NCI-H1105 treated with DMSO at 0.1 percent for 48 hours (cell line): ENCODE results near the gene CPNE4.
A peak's percentile ranks its signal among the peaks of the same experiment; 100 is the strongest.

Experiments
- DNase-seq: peaks from one replicate; lab custom pipeline; 2025; lab: John Stamatoyannopoulos, UW

Gene CPNE4

DNA sequence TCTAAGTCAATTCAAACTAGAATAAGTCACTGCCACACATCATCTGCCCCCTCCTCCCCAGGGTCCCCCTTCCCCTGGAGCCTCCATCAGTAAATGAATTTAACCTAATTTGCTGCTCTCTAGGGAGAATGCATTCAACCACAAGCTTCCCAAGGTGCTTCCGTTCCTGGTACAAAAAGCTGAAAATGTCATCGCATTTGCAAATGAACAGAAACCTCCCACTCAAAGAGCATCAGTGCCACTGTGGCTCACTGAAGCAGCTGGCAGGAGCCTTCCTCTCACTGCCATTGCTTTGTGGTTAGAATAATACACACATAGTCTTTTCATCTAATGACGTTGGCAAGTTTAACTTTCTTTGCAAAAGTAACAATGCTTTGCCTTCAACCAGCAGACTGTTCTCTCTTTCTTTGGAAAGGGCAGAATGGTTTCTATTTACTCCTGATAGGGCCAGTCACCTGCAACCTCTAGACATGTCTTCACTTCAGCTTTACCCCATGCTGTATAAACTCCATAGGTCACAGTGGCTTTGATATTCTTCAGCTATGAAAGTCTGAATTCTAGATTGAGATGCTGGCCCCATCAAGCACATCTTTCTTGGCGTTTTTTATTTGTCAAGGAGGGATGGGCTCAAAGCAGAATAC lies 238.1 kb downstream of the CPNE4 start:
- no peak for DNase-seq

DNA sequence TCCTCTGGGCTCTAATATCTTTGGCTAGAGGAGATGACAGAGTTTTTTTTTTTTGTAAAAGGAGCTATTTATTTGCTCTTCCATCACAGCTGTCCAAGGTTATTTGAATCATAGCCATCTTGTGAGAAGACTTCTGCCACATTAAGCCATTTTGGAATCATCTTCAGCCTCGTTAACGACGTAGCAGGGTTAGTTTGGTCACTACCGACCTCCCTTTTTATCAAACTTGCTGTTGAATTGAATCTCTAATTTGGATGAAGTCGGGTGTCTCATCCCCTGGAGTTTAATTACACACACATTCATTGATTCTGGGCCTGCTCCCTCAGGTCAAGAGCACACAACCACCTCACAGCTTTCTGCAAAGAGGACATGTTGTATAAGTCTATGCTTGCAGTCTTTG lies 238.7 kb downstream of the CPNE4 start:
- no peak for DNase-seq

DNA sequence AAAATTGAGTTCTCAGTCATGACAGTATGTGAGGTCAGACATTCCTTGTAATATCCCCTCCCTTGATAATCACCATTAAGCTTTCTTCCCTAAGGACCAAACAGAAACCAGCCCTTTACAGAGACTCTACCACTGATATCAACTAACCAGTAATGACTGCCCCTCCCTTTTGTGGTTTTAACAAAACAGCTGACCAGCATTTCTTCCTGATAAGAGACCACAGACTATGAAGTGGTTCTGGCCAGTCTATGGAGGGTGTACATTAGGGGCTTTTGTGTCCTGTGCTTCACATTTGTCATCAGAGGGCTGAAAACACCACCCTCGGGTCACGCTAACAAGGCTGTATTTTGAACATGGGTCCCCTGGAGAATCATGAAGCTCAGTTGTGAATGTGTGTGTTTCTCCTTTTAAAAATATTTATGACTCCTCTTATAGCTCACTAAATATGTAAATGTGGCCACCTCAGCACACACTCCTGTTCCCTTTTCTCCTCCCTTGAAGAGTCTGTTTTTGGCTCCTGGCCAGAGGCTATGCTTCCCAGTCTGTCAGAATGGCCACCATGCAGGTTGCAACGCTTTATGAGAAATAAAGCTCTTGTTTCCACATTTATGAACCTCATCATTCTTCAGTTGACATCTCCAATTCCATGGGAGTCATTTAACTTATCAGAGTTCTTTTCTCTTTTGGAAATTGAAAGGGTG lies 239.3 kb downstream of the CPNE4 start:
- DNase-seq: peak; percentile 72

DNA sequence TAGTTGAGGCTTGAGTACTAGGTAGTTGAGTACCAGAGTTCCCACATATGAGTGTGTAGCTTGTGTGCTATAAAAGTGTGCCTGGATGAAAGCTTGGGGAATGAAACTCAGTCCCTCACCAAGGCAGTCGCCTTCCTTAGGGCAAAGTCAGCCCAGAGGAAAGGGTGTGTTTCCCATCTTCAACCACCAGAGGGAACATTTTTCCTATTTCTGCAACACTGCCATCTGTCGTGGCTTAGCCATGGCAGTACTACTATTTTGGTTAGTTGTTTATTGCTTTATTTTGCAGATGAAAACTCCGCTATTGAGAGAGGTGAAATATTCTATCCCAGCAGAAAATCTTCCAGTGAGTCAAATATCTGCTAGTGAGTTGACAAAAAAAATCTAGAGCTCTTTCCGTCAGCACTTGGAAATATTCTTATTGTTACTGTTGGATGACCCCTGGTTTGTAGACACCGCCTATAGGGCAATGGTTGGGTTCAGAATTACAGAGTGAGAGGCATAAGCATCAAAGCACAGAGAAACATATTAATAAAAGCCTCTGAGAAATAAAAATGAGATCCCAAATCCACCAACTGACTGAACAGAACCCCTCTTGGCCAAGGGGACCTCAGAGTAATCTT lies 239.9 kb downstream of the CPNE4 start:
- peak; percentile 74 for DNase-seq

DNA sequence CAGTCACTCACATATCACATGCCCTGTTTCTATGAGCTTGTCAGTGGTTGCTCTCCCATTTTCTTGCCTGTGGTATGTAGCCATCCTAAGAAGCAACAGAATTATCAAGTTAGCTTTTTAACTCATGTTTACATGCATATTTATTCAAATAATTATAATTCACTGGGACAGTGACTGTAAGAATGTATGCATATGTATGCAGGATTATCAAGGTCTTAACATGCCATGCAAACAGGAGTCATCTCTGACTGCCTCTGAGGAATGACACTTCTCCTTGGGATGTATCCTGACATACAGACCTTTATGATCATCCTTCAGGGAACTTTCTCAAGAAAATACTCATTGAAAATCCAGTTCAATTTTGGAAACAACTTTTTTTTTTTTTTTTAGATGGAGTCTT lies 240.9 kb downstream of the CPNE4 start:
- no peak for DNase-seq

DNA sequence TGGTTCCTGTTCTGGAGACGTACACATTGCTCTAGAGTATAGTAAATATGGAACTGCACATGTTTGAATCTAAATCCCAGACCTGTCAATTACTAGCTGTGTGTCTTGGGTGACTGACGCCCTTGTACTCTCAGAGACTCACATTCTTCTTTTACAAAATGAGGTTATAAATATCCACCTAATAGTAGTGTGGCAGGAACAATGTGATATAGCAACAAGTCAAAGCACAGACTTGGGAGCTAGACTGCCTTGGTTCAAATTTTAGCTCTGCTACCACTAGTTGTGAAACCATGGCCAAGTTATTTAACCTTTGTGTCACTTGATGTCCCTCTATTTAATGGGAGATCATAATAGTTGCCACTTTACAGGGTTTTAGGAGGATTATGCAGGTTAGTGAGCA lies 245.6 kb downstream of the CPNE4 start:
- no peak for DNase-seq

DNA sequence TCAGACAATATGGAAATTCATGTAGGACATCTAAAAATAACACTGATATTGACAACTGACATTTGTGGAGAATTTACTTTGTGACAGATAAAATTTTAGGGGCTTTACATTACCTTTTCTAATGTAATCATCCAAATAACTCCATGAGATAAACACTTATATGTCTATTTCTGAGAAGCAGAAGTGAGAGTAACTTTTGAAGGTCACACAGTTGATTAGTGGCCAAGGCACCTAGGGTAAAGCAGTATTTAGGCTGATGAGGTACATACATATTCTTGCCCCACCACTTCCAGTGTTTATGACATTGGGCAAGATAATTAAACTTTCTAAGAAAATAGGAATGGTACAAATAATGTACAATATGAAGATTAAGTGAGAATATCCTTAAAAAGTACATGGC lies 248.4 kb downstream of the CPNE4 start:
- no peak for DNase-seq

DNA sequence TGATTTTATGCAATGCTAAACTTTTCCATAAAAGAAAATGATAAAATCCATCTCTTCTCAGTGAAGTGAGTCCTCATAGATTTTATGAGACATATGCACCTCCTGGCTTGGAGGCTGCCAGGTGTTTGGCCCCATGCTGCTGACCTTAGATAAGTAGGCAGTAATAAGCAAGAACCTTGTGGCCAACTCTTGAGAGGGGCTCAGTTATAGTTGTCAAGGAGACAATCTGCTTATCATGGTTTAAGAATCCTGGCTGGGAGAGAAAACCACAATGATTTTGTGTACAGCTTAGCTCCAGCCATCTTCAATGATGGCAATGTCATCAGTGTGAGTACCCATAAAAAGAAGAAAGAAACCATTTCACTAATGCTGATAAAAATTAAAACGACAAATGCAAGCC lies 252.1 kb downstream of the CPNE4 start:
- peak; percentile 17 for DNase-seq

DNA sequence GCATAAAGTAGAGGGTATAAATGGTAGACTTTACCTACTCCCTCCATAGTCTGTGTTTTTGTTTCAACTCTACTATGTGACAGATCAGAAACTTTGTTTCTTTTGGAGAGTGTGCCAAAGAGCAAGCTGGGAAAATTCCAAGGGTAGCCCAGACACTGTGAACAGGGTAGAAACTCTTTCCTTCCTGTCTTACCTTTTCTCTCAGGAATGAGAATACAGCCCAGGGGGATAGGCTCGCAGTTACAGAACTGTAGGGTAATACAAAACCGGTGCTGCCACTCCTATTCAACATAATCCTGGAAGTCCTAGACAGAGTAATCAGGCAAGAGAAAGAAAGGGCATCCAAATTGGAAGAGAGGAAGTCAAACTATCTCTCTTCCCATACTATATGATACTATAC lies 256.3 kb downstream of the CPNE4 start:
- no peak for DNase-seq

DNA sequence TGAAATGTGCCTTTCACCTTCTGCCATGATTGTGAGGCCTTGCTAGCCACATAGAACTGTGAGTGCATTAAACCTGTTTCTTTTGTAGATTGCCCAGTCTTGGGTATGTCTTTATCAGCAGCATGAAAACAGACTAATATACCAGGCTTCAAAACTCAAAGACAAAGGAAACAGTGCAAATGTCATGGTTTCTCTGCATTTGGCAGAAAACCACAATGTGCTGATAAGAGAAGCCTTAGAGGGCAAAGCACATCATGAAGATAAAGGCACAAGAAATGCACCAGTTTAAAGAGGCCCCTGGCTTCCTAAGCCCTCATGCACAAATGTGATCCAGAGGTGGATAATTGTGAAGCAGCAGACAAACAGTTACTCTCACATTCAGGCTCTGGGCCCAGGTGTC lies 259.2 kb downstream of the CPNE4 start:
- DNase-seq: no peak

DNA sequence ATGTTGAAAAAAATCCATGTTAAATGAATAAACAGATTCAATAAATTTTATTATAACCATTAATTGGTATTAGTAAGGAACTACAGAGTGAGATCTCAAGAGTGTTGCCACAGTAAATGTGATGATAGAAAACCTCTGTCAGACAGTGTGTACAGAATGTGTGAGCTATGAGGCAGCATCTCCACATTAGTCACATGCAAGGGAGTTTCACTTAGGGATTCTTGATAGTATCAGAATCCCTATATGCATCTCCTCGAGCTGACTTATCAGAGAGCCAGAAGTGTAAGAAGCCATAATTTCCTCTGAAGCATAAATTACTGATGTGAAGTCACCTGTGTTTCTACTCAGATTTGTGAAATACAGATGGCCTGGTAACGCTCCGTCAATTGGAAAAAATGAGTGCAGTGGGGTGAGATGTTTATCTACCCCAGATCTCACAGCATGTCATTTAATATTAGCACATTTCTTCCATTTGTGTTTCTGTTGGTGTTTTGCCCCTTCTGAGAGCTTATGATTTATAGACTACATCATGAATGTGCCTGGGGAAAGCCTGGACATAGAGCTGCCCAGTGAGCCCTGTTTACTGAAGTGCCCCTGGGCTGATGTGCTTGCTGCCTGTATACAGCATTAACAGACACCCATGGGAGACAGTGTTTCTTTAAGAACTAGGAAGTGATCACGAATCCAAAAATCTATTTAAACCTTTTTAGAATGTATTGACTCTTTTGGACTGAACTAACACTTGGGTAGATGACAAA lies 262.4 kb downstream of the CPNE4 start:
- no peak for DNase-seq

DNA sequence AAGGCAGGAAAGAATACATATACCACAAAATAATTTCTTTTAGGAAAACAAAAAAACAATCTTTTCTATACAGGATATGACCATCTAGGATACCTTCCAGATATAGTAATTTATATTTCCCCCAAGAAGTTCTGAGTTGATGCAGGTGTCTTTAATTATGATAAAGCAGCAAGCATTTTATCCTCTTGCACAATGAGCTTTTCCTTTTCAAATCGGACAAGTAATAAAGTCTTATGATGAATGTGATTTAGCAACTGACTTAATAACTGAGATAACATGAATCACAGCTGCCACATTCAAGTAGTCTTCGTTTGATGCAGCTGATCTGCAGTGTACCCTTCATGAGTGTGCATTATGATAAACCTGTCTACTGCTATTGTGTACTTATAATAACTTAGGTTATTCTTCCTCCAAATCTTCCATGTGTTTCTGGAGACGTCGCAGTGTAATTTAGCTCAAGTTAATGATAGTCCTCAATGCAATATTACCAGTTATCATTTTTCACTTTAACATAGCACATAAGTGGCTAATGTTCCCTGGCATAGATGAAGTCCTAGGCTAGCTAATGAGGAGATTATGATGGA lies 271.7 kb downstream of the CPNE4 start:
- DNase-seq: no peak

DNA sequence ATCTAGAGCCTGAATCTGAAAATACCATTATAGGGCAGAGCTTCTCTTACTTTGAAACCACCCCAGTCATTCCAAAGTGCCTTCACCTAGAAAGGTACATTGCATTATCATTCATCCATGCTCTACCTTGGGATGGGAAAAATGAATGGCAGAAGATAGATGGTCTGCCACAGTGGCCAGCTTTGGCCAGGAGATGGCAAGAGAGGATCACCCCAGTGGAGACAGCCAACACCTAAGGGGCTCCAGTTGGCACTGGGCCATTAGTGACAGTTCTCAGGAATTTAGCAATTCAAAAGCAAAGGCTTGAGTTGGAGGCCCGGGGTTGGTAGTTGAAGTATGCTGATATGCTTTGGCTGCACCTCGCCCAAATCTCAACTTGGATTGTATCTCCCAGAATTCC lies 278.4 kb downstream of the CPNE4 start:
- no peak for DNase-seq

DNA sequence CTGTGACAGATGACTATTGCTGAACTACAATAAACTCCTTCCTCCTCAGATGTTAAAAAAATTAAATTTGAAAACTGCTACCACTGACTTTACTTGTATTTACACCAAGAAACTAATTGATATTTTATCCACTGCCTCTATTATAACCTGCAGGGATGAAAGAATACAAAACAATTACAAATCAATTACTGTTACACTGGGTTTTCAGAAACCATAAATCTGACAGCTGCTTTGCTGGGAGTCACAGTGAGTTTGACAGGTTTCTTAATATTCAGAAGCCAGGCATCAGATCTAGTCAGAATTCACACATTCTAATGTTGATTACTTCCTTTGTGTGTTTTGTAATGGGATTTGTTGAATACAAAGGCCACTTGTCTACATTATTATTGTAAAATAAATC lies 279.4 kb downstream of the CPNE4 start:
- DNase-seq: no peak

DNA sequence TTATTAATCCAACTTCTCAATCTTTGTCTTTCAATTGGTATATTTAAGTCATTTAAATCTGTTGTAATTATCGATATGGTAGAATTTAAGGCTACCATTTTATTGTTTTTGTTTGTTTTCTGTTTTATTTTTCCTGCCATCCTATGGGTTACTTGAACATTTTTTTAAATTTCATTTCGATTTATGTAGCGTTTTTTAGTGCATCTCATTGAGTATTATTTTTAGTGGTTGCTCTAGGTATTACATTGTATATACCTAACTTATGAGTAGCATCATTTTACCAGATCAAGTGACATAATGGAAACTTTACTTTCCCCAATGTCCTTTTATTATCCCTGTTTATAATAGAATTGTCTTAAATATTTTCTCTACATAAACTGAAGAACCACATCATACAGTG lies 284.6 kb downstream of the CPNE4 start:
- no peak for DNase-seq

DNA sequence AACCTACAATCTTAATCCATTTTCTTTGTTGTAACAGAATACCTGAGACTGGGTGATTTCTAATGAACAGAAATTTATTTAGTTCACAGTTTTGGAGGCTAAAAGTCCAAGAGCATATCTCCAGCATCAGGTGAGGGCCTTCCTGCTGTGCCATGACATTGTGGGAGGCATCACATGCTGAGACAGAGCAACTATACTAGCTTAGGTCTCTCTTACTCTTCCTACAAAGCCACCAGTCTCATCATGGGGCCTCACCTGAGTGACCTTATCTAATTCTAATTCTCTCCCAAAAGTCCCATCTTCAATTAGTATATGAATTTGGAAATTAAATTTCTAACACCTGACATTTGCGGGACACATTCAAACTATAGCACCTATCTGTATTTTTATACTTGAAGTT lies 285.0 kb downstream of the CPNE4 start:
- DNase-seq: no peak

DNA sequence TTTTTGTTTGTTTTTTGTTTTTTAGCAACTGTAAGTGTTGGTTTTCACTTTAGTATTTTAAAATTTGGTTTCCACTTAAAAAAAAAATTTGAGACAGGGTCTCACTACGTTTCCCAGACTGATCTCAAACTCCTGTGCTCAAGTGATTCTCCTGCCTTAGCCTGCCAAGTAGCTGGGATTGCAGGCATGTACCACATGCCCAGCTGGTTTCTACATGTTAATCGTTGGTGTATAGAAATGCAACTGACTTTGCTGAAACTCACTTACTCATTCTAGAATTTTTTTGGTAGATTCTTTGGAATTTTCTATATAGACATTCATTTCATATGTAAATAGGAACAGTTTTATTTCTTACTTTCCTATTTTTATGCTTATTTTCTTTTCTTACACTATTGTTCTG lies 287.3 kb downstream of the CPNE4 start:
- DNase-seq: no peak

DNA sequence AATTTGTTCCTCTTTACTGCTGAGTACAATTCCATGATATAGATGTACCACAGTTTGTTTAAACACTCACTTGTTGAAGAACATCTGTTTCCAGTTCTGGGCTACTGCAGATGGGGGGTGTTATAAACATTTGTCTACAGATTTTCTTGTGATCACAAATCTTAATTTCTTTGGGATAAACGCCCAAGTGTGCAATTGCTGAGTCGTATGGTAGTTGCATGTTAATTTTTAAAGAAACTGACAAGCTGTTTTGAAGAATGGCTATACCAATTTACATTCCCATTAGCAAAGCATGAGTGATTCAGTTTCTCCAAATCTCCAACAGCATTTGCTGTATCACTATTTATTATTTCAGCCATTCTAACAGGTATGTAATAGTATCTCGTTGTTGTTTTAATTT lies 290.0 kb downstream of the CPNE4 start:
- DNase-seq: no peak

DNA sequence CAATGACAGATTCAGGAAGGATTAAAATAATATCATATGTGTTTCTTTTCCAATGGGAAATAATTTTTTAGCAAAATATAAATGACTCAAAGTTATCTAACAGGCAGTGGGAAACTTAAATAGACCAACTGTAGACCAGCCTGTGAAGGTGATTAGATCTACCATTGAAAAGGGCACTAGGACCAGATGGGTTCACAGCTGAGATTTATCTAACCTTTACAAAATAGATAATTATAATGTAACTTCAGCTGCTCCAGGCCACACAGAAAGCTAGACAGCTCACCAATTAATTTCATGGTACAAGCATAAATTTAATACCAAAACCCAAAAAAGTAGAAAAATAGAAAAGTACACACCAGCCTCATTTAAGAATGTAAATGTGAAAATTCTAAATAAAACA lies 291.7 kb downstream of the CPNE4 start:
- no peak for DNase-seq

DNA sequence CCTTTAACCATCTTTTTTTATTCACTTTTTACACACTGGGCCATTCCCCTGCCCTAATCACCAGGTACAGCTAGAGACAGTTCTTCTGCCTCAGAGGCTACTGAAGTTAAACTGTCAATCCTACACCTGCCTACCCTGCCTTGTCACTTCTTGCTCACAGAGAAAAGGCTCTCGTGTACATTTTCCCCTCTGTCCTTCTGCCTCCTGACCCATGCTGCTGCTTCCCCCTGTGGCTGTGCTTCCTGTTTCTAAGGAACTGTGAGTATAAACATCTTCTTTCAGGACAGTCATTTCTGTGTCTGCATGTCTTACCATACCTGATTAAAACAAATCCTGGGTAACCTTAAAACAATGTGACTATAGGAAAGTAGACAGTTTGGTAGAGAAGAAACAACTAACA lies 295.6 kb downstream of the CPNE4 start:
- no peak for DNase-seq

DNA sequence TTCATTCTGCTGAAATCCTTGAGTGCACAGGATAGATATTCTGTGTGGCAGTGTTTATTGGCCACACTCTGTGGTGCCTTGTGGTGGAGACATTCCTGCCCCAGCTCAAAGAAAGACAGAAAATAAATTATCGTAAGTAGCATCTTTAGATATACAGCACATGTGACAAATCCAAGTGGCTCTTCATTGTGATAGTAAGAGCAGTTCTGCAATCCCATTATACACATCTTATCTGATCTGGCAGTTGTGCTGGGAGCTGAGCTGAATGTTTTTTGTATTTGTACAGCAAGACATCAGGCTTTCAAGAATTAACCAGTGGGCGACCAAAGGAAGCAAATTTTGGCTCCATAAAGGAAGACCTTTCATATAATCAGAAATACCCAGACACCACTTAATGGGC lies 296.7 kb downstream of the CPNE4 start:
- peak; percentile 66 for DNase-seq

DNA sequence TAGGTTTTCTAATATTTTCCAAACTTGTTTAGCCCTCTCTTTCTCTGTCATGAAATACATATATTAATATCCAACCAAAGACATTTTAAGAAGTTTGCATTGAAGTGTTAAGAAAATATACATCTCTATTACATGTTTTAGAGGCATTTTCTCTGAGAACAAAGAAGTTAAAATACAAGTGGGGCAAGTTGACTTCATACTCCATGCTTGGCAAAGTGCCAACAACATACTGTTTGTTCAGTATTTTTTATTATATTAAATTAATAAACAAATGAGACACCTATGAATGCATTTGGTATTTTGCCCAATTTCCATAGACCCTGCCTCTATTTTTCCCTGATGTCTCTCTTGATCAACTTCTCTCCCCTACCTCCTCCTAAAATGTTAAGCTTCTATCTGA lies 299.3 kb downstream of the CPNE4 start:
- peak; percentile 35 for DNase-seq

DNA sequence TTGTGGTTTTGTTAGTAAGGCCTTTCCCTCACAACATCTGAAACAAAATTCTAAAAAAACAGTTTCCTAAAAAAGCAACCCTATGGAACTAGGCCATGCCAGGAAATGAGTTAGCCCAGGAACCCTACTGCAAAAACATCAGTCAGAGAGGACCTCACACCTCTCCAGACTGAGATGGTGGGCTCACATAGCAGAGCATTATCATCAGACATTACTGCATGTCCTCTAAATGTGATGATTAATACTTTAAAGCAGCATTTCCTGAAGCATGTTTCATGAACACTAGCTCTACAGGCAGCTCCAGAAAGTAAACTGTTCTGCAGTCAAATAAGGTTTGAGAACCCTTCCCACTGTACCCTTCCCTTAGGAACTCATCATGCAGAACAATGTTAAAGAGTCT lies 299.7 kb downstream of the CPNE4 start:
- DNase-seq: no peak
